H9 (cell line): ENCODE data around the gene BRDT. TPM values are rescaled to one million over a fixed set of nuclear protein-coding genes. Genes with fewer than 3 reads are reported as not detected.

Experiments
- DNase-seq: peaks from one replicate; pipeline ENCODE4 v3.0.0-alpha.2; 2017
- H2AFZ ChIP-seq: one replicate; pipeline ENCODE4 v1.6.1; 2013; ENCODE audit warnings: mild to moderate bottlenecking, low read length, control low read depth, moderate library complexity
- H2AK5ac ChIP-seq: 2 replicates; pipeline ENCODE4 v1.6.1; 2013; ENCODE audit warnings: low read length, control low read depth, mixed read lengths; ENCODE audit not compliant: insufficient read length
- H2BK120ac ChIP-seq: one replicate; pipeline ENCODE4 v1.6.1; 2013; ENCODE audit warnings: low read depth, mild to moderate bottlenecking, low read length, control low read depth, inconsistent platforms; ENCODE audit not compliant: poor library complexity, severe bottlenecking
- H2BK12ac ChIP-seq: 2 replicates; pipeline ENCODE4 v1.6.1; 2013; ENCODE audit warnings: low read length, control low read depth, mixed read lengths, low read depth; ENCODE audit not compliant: insufficient read length
- H2BK15ac ChIP-seq: 2 replicates; pipeline ENCODE4 v1.6.1; 2013; ENCODE audit warnings: low read depth, low read length, control low read depth
- H2BK20ac ChIP-seq: one replicate; pipeline ENCODE4 v1.6.1; 2013; ENCODE audit warnings: low read depth, mild to moderate bottlenecking, low read length, control low read depth, inconsistent platforms; ENCODE audit not compliant: poor library complexity, severe bottlenecking
- H2BK5ac ChIP-seq: 2 replicates; pipeline ENCODE4 v1.6.1; 2013; ENCODE audit warnings: low read length, control low read depth, mixed read lengths; ENCODE audit not compliant: insufficient read length
- H3K14ac ChIP-seq: 2 replicates; pipeline ENCODE4 v1.6.1; 2013; ENCODE audit warnings: low read length, control low read depth; ENCODE audit not compliant: insufficient read depth
- H3K18ac ChIP-seq: 2 replicates; pipeline ENCODE4 v1.6.1; 2013; ENCODE audit warnings: low read depth, mild to moderate bottlenecking, mixed read lengths, low read length, control low read depth; ENCODE audit not compliant: insufficient read length
- H3K23ac ChIP-seq: 2 replicates; pipeline ENCODE4 v1.6.1; 2013; ENCODE audit warnings: low read length, control low read depth, mixed read lengths, low read depth; ENCODE audit not compliant: insufficient read length
- H3K23me2 ChIP-seq: 2 replicates; pipeline ENCODE4 v1.6.1; 2013; ENCODE audit warnings: low read depth, mild to moderate bottlenecking, mixed read lengths, low read length, control low read depth; ENCODE audit not compliant: insufficient read length, poor library complexity, severe bottlenecking
- H3K27ac ChIP-seq: 2 replicates; pipeline ENCODE4 v1.5.1; 2013; ENCODE audit warnings: low read length, control low read depth, mixed read lengths, low read depth; ENCODE audit not compliant: insufficient read length
- H3K27me3 ChIP-seq: 2 replicates; pipeline ENCODE4 v1.6.1; 2013; ENCODE audit warnings: low read length, control low read depth, inconsistent platforms; ENCODE audit not compliant: insufficient read depth
- H3K4ac ChIP-seq: 2 replicates; pipeline ENCODE4 v1.6.1; 2013; ENCODE audit warnings: low read depth, mild to moderate bottlenecking, control low read depth, inconsistent platforms, low read length, moderate library complexity
- H3K4me1 ChIP-seq: 2 replicates; pipeline ENCODE4 v1.6.1; 2013; ENCODE audit warnings: low read length, control low read depth, inconsistent platforms; ENCODE audit not compliant: insufficient read depth
- H3K4me2 ChIP-seq: 2 replicates; pipeline ENCODE4 v1.6.1; 2013; ENCODE audit warnings: low read length, control low read depth, mixed read lengths; ENCODE audit not compliant: insufficient read length, insufficient read depth
- H3K56ac ChIP-seq: 2 replicates; pipeline ENCODE4 v1.6.1; 2013; ENCODE audit warnings: low read depth, mild to moderate bottlenecking, mixed read lengths, low read length, control low read depth; ENCODE audit not compliant: insufficient read length
- H3K79me1 ChIP-seq: 2 replicates; pipeline ENCODE4 v1.6.1; 2013; ENCODE audit warnings: low read depth, mild to moderate bottlenecking, moderate library complexity, low read length, control low read depth, inconsistent platforms; ENCODE audit not compliant: insufficient read depth, poor library complexity, severe bottlenecking
- H3K79me2 ChIP-seq: 2 replicates; pipeline ENCODE4 v1.6.1; 2013; ENCODE audit warnings: low read length, control low read depth, inconsistent platforms; ENCODE audit not compliant: insufficient read depth
- H3K9ac ChIP-seq: 2 replicates; pipeline ENCODE4 v1.6.1; 2013; ENCODE audit warnings: low read length, control low read depth, mixed read lengths; ENCODE audit not compliant: insufficient read length; ENCODE audit errors: extremely low read depth
- H3K9me3 ChIP-seq: one replicate; pipeline ENCODE4 v1.6.1; 2013; ENCODE audit warnings: low read depth, low read length, inconsistent platforms; ENCODE audit not compliant: control insufficient read depth
- H3T11ph ChIP-seq: one replicate; pipeline ENCODE4 v1.6.1; 2013; ENCODE audit warnings: mild to moderate bottlenecking, low read length, control low read depth, inconsistent platforms
- H4K20me1 ChIP-seq: one replicate; pipeline ENCODE4 v1.6.1; 2013; ENCODE audit not compliant: control insufficient read depth, insufficient read length, insufficient read depth
- H4K5ac ChIP-seq: 2 replicates; pipeline ENCODE4 v1.6.1; 2013; ENCODE audit warnings: low read depth, mild to moderate bottlenecking, mixed read lengths, low read length, control low read depth; ENCODE audit not compliant: insufficient read length
- H4K8ac ChIP-seq: replicated peaks from 2 replicates; pipeline ENCODE4 v1.6.1; 2013; ENCODE audit warnings: low read length, control low read depth, mixed read lengths, low read depth; ENCODE audit not compliant: insufficient read length
- H4K91ac ChIP-seq: 2 replicates; pipeline ENCODE4 v1.6.1; 2013; ENCODE audit warnings: low read depth, mild to moderate bottlenecking, moderate library complexity, mixed read lengths, low read length, control low read depth; ENCODE audit not compliant: insufficient read length
- H3K27ac Mint-ChIP-seq, 3 experiments: 2 replicates in 2 of 3; 3 replicates in 1 of 3; pipeline ENCODE4 v1.8.0; 2020 to 2021; ENCODE audit warnings: mixed read lengths in 3 of 3, mild to moderate bottlenecking in 1 of 3, moderate library complexity in 1 of 3
- H3K27me3 Mint-ChIP-seq: 2 replicates; pipeline ENCODE4 v1.8.0; 2021; ENCODE audit warnings: low read depth, mild to moderate bottlenecking, moderate library complexity, mixed read lengths
- H3K36me3 Mint-ChIP-seq, 3 experiments: 2 replicates in 2 of 3; 3 replicates in 1 of 3; pipeline ENCODE4 v1.8.0; 2020 to 2021; ENCODE audit warnings: low read depth in 3 of 3, mixed read lengths in 3 of 3; ENCODE audit not compliant: insufficient read depth in 1 of 3
- H3K4me1 Mint-ChIP-seq, 2 experiments: 2 replicates each; pipeline ENCODE4 v1.8.0; 2020; ENCODE audit warnings: mixed read lengths in 2 of 2
- H3K4me3 Mint-ChIP-seq, 2 experiments: 2 replicates in 1 of 2; 3 replicates in 1 of 2; pipeline ENCODE4 v1.8.0; 2020 to 2021; ENCODE audit warnings: mild to moderate bottlenecking in 2 of 2, mixed read lengths in 2 of 2, moderate library complexity in 1 of 2
- H3K9me3 Mint-ChIP-seq, 2 experiments: 2 replicates in 1 of 2; 3 replicates in 1 of 2; pipeline ENCODE4 v1.8.0; 2020; ENCODE audit warnings: mild to moderate bottlenecking in 2 of 2, mixed read lengths in 2 of 2, moderate library complexity in 1 of 2
- WGBS: extraction: QIAGEN DNeasy Blood & Tissue Kit; methylation state at CpG from one replicate; pipeline ENCODE4 v1.1.7; 2013; ENCODE audit warnings: missing lambda C conversion rate, low lambda C conversion rate, mixed read lengths; ENCODE audit not compliant: insufficient read length; ENCODE audit errors: extremely low coverage; 5-methylcytosine and 5-hydroxymethylcytosine counted together
- total RNA-seq: library from RNA; stranded (reverse); gene quantifications from 2 replicates; pipeline ENCODE4 v1.2.1, GENCODE V29; 2021
- TF ChIP-seq, protein P1 (sequence below): fragments of 200-600 bp; sonication (generic); conservative IDR thresholded peaks from 3 replicates; pipeline ENCODE4 v1.8.0; 2021; ENCODE audit warnings: antibody characterized with exemption, mild to moderate bottlenecking

Gene BRDT
- total RNA-seq, 1 experiment from 2014 or later = 0.15 TPM

DNA sequence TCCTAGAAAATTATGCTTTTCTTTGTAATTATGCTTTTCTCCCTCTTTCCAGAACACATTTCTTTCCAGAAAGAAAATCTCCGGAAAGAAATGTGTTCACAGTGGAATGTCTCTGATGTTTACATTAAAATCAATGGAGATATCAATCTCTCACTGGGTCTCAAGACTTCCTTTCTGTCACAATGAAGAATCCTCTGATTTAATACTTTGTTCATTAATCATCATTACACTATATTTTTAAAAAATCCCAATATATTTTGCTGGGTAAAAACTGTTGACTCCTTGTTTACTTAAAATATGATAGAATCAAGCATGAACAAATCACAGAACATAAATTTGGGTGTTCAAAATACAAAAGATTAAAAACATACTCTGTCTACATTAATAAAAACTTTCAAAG lies 36.9 kb upstream of the BRDT start:
- no peaks in the 10 kb centered on the region for H3K9me3 Mint-ChIP-seq
- peaks cover 11 to 13% of the 10 kb centered on the region in 2 experiments for H3K4me1 Mint-ChIP-seq
- H2AK5ac ChIP-seq = no peak overlapping the region

More for the DNA sequence above, 36.9 kb upstream of the BRDT start:
- Histone ChIP-seq H3K4ac (no peak overlapping the region), H4K8ac (no peak overlapping the region), H3K23ac (no peak overlapping the region), H2AFZ (no peak overlapping the region), H2BK20ac (no peak overlapping the region), H3T11ph (no peak overlapping the region), H3K79me1 (no peaks in the 10 kb centered on the region), H3K27me3 (no peaks in the 10 kb centered on the region), H2BK120ac (no peak overlapping the region), H3K27ac (no peak overlapping the region), H2BK12ac (no peak overlapping the region), H3K9me3 (no peaks in the 10 kb centered on the region), H4K91ac (no peak overlapping the region), H3K79me2 (no peaks in the 10 kb centered on the region), H3K9ac (no peak overlapping the region), H3K4me1 (no peaks in the 10 kb centered on the region), H2BK5ac (no peak overlapping the region), H3K18ac (no peak overlapping the region), H3K23me2 (no peaks in the 10 kb centered on the region), H3K56ac (no peak overlapping the region), H3K4me2 (no peak overlapping the region), H3K14ac (no peak overlapping the region), H2BK15ac (no peak overlapping the region), H4K20me1 (no peaks in the 10 kb centered on the region), H4K5ac (no peak overlapping the region)
- WGBS = no CpG with 5 or more reads among the region's 1 CpG
- no peak overlapping the region for H3K27ac Mint-ChIP-seq
- no peak overlapping the region for H3K4me3 Mint-ChIP-seq
- H3K27me3 Mint-ChIP-seq = no peaks in the 10 kb centered on the region; the same call in 1 of the 2 replicates
- no peak for DNase-seq
- TF ChIP-seq, protein P1, sequence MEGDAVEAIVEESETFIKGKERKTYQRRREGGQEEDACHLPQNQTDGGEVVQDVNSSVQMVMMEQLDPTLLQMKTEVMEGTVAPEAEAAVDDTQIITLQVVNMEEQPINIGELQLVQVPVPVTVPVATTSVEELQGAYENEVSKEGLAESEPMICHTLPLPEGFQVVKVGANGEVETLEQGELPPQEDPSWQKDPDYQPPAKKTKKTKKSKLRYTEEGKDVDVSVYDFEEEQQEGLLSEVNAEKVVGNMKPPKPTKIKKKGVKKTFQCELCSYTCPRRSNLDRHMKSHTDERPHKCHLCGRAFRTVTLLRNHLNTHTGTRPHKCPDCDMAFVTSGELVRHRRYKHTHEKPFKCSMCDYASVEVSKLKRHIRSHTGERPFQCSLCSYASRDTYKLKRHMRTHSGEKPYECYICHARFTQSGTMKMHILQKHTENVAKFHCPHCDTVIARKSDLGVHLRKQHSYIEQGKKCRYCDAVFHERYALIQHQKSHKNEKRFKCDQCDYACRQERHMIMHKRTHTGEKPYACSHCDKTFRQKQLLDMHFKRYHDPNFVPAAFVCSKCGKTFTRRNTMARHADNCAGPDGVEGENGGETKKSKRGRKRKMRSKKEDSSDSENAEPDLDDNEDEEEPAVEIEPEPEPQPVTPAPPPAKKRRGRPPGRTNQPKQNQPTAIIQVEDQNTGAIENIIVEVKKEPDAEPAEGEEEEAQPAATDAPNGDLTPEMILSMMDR = no peak
- no peaks in the 10 kb centered on the region for H3K36me3 Mint-ChIP-seq
